H1 (cell line): Measurements from ENCODE around the gene STOML1. TPM values are rescaled to one million over a fixed set of nuclear protein-coding genes. Genes with fewer than 3 reads are reported as not detected.

Experiments
- ASH2L ChIP-seq: fragments of 200-600, 300-600 bp; sonication (generic); IDR thresholded peaks from one replicate; pipeline ENCODE4 v1.7.1; 2017; ENCODE audit warnings: low read length
- BRCA1 ChIP-seq: IDR thresholded peaks from 2 replicates; pipeline ENCODE4 v1.6.1; 2012; ENCODE audit warnings: low read depth, low read length, improper control_type of control experiment
- CHD7 ChIP-seq: fragments of 300-600 bp; sonication (generic); IDR thresholded peaks from 2 replicates; pipeline ENCODE4 v1.7.1; 2012; ENCODE audit warnings: low read length, moderate library complexity, mild to moderate bottlenecking, inconsistent platforms; ENCODE audit not compliant: insufficient replicate concordance
- CREB1 ChIP-seq: IDR thresholded peaks from 2 replicates; pipeline ENCODE4 v1.6.1; 2012; ENCODE audit warnings: inconsistent platforms
- E2F6 ChIP-seq: IDR thresholded peaks from 2 replicates; pipeline ENCODE4 v1.6.1; 2012; ENCODE audit warnings: inconsistent platforms
- GABPA ChIP-seq: IDR thresholded peaks from 2 replicates; pipeline ENCODE4 v1.6.1; 2011; ENCODE audit warnings: mild to moderate bottlenecking, low read length, moderate library complexity, borderline replicate concordance; ENCODE audit not compliant: insufficient read depth
- SIRT6 ChIP-seq: IDR thresholded peaks from one replicate; pipeline ENCODE4 v1.7.1; 2012; ENCODE audit warnings: low read length, inconsistent platforms
- SIX5 ChIP-seq: IDR thresholded peaks from 2 replicates; pipeline ENCODE4 v1.6.1; 2011; ENCODE audit warnings: mild to moderate bottlenecking, low read depth, low read length
- TBP ChIP-seq: IDR thresholded peaks from 2 replicates; pipeline ENCODE4 v1.6.1; 2011; ENCODE audit warnings: low read depth, low read length, improper control_type of control experiment
- TEAD4 ChIP-seq: IDR thresholded peaks from 2 replicates; pipeline ENCODE4 v1.6.1; 2012; ENCODE audit warnings: low read depth, low read length, inconsistent platforms, mixed read lengths
- polyA plus RNA-seq, 7 experiments: library from polyadenylated mRNA; depleted of rRNA in 3 of 7; stranded (reverse) in 5 of 7; unstranded in 2 of 7; fragments of >200 nt in 5 of 7; fragments of 200-250 nt in 2 of 7; gene quantifications; 1 replicate in 5 of 7; 2 replicates in 1 of 7; 4 replicates in 1 of 7; pipeline versions ENCODE4 v1.2.1 to v1.2.3, GENCODE V29; 2011 to 2013; ENCODE audit warnings: missing spikeins in 2 of 7, mixed read lengths in 2 of 7
- total RNA-seq: library from RNA; stranded (reverse); fragmentation: NEBNext Ultra II Directional; extraction: Animal tissue kit (Norgen Biotek cat#: 25700); gene quantifications from 2 replicates; pipeline ENCODE4 v1.2.1, GENCODE V29; 2021

STOML1 gene
- total and polyA plus RNA-seq, 2 of the 8 experiments (the other 6 are each of a cell fraction or from before 2014, with no cell fraction given) = 2.6 to 3.2 TPM

GRCh38 chr15:74037171-74038117 is 45.3 kb upstream of the STOML1 start (continued):
- no peak for TF ChIP-seq CHD7
- no peak for TF ChIP-seq SIRT6
- TF ChIP-seq SIX5 = no peak
- no peak for TF ChIP-seq CREB1
- no peak for TF ChIP-seq ASH2L
- TF ChIP-seq BRCA1 = no peak
- no peak for TF ChIP-seq E2F6
- TF ChIP-seq TBP = no peak
- TF ChIP-seq GABPA = no peak
- no peak for TF ChIP-seq TEAD4
